GM21515 (cell line): Measurements from ENCODE around the gene FRMD5.

ENCODE experiments used
- ATAC-seq: cut with Tn5 transposase; IDR thresholded peaks from one replicate; pipeline ENCODE4 v1.9.1; 2021; ENCODE audit not compliant: unreplicated experiment

Gene FRMD5

GRCh38 chr15:44096596-44096995 is 98.5 kb downstream of the FRMD5 start:
- ATAC-seq, result no peak

GRCh38 chr15:44094781-44095180 is 100.3 kb downstream of the FRMD5 start:
- no peak for ATAC-seq

GRCh38 chr15:44093836-44094235 is 101.2 kb downstream of the FRMD5 start:
- ATAC-seq, result no peak

- no peak for ATAC-seq
Observed at GRCh38 chr15:44092221-44092620, 102.8 kb downstream of the FRMD5 start.

- no peak for ATAC-seq
Observed at GRCh38 chr15:44087578-44088465, 107.2 kb downstream of the FRMD5 start.

- no peak for ATAC-seq
Observed at GRCh38 chr15:44084770-44085169, 110.3 kb downstream of the FRMD5 start.

GRCh38 chr15:44084171-44084570 is 110.9 kb downstream of the FRMD5 start:
- ATAC-seq, result no peak

- ATAC-seq, result no peak
Observed at GRCh38 chr15:44082558-44083157, 112.4 kb downstream of the FRMD5 start.

GRCh38 chr15:44081026-44082013 is 113.8 kb downstream of the FRMD5 start:
- ATAC-seq, result no peak

- no peak for ATAC-seq
Observed at GRCh38 chr15:44075535-44075934, 119.5 kb downstream of the FRMD5 start.

- ATAC-seq, result no peak
Observed at GRCh38 chr15:44069489-44069888, 125.6 kb downstream of the FRMD5 start.

- no peak for ATAC-seq
Observed at GRCh38 chr15:44068347-44068746, 126.7 kb downstream of the FRMD5 start.

GRCh38 chr15:44066211-44066827 is 128.8 kb downstream of the FRMD5 start:
- no peak for ATAC-seq

- no peak for ATAC-seq
Observed at GRCh38 chr15:44064706-44065105, 130.4 kb downstream of the FRMD5 start.

- no peak for ATAC-seq
Observed at GRCh38 chr15:44058126-44058525, 136.9 kb downstream of the FRMD5 start.

GRCh38 chr15:44045661-44046060 is 149.4 kb downstream of the FRMD5 start:
- ATAC-seq, result no peak

GRCh38 chr15:44045217-44045616 is 149.9 kb downstream of the FRMD5 start:
- no peak for ATAC-seq

GRCh38 chr15:44038755-44039191 is 156.3 kb downstream of the FRMD5 start:
- no peak for ATAC-seq

- ATAC-seq, result no peak
Observed at GRCh38 chr15:44035781-44036699, 159.0 kb downstream of the FRMD5 start.
